CD8-positive, alpha-beta memory T cell (primary cell): ENCODE results near the gene RHBDF2. TPM values are rescaled to one million over a fixed set of nuclear protein-coding genes. Genes with fewer than 3 reads are reported as not detected.

ENCODE experiments used
- CTCF ChIA-PET: fragments of 350-600 bp; sonication (Branson Sonifier 250); formaldehyde crosslinking; loops from one replicate; lab custom pipeline; 2021; ENCODE audit warnings: antibody characterized with exemption; lab: Charles Lee
- POLR2A ChIA-PET: fragments of 350-600 bp; sonication (Branson Sonifier 250); formaldehyde crosslinking; loops from one replicate; lab custom pipeline; 2021; ENCODE audit warnings: antibody characterized with exemption; lab: Charles Lee
- DNase-seq, 5 donors: peaks; one replicate each; pipeline versions ENCODE4 v3.0.0 to v3.0.0-alpha.2; 2020 to 2022; ENCODE audit warnings: mixed read lengths in 1 of 5
- H3K27ac ChIP-seq: one replicate; pipeline ENCODE4 v1.7.0; 2013; ENCODE audit warnings: low read depth, mild to moderate bottlenecking, low read length, moderate library complexity
- H3K27me3 ChIP-seq: 2 replicates; pipeline ENCODE4 v1.7.0; 2013; ENCODE audit warnings: low read length, mild to moderate bottlenecking; ENCODE audit not compliant: insufficient read depth, poor library complexity, severe bottlenecking
- H3K36me3 ChIP-seq: 2 replicates; pipeline ENCODE4 v1.7.0; 2013; ENCODE audit warnings: mild to moderate bottlenecking, low read length, moderate library complexity; ENCODE audit not compliant: insufficient read depth
- H3K4me1 ChIP-seq: 2 replicates; pipeline ENCODE4 v1.7.0; 2013; ENCODE audit warnings: mild to moderate bottlenecking, low read length, moderate library complexity; ENCODE audit not compliant: insufficient read depth
- H3K4me3 ChIP-seq: 2 replicates; pipeline ENCODE4 v1.7.0; 2013; ENCODE audit warnings: mild to moderate bottlenecking, low read length
- H3K9me3 ChIP-seq: 2 replicates; pipeline ENCODE4 v1.7.0; 2013; ENCODE audit warnings: mild to moderate bottlenecking, low read length
- H3K27ac Mint-ChIP-seq, 8 donors: one replicate each; pipeline ENCODE4 v1.8.0; 2020 to 2021; ENCODE audit warnings: mixed read lengths in 8 of 8, mild to moderate bottlenecking in 6 of 8, inconsistent platforms in 3 of 8, moderate library complexity in 3 of 8
- H3K27me3 Mint-ChIP-seq, 2 donors: one replicate each; pipeline ENCODE4 v1.8.0; 2020 to 2021; ENCODE audit warnings: mixed read lengths in 2 of 2, mild to moderate bottlenecking in 1 of 2, moderate library complexity in 1 of 2
- H3K36me3 Mint-ChIP-seq, 3 donors: one replicate each; pipeline ENCODE4 v1.8.0; 2020 to 2021; ENCODE audit warnings: mixed read lengths in 3 of 3, inconsistent platforms in 1 of 3, mild to moderate bottlenecking in 1 of 3
- H3K4me1 Mint-ChIP-seq, 3 donors: one replicate each; pipeline ENCODE4 v1.8.0; 2020 to 2021; ENCODE audit warnings: mixed read lengths in 3 of 3, inconsistent platforms in 1 of 3, mild to moderate bottlenecking in 1 of 3
- H3K4me3 Mint-ChIP-seq, 7 donors: one replicate each; pipeline ENCODE4 v1.8.0; 2020 to 2021; ENCODE audit warnings: mixed read lengths in 7 of 7, mild to moderate bottlenecking in 6 of 7, moderate library complexity in 4 of 7, inconsistent platforms in 2 of 7
- H3K9me3 Mint-ChIP-seq, 5 donors: one replicate each; pipeline ENCODE4 v1.8.0; 2020 to 2022; ENCODE audit warnings: mixed read lengths in 5 of 5, mild to moderate bottlenecking in 3 of 5, moderate library complexity in 2 of 5, inconsistent platforms in 1 of 5
- polyA plus RNA-seq: library from polyadenylated mRNA; unstranded; fragments of 300-500 nt; fragmentation: Illumina TruSeq; gene quantifications from one replicate; pipeline ENCODE4 v1.2.3, GENCODE V29; 2021
- total RNA-seq, 2 experiments: library from RNA; stranded (reverse); gene quantifications; one replicate each; pipeline ENCODE4 v1.2.3, GENCODE V29; 2021

The RHBDF2 gene
- total and polyA plus RNA-seq, 3 experiments from 2014 or later = 38.2 to 42.5 (median 38.4) TPM

DNA sequence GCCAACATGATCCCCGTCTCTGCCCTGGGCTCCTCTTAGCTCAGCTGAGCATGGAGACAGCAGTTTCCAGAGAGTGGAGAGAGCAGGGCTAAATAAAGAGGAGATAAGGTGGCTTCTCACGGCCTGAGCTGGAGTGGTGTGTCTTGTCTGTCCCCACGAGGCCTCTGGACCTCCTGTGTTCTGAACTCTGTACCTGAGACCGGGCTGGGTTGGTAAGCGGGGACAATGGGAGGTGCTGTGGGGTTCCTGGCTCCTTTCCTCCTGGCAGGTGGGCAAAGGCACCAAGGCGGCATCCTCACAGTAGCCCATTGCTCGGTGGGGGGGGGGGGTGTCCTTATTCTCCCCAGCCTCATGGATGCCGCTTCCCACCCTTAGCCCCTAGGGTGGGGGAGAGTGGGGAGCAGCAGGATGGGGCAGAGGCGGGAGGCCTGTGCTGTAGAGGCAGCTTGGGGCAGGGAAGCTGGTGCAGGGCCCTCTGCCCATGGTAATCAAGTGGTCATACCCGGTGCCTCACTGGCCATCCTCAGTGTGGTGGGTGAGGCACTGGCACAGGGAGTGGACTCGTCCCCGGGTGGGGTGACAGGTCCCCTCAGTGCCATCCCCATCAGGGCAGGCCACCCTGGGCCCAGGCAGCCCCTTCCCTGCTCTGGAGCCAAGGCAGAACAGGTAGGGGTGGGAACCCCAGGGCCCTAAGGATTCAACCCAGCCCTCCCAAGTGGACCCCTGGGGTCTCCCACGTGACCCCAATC lies 31.1 kb downstream of the RHBDF2 start:
- Histone ChIP-seq H3K4me3 (no peak overlapping the region), H3K27ac (no peak overlapping the region), H3K36me3 (peaks cover 7% of the 10 kb centered on the region), H3K4me1 (no peaks in the 10 kb centered on the region), H3K9me3 (no peaks in the 10 kb centered on the region), H3K27me3 (no peaks in the 10 kb centered on the region)
- no peak for DNase-seq
- no peaks in the 10 kb centered on the region for H3K27me3 Mint-ChIP-seq
- peaks cover 0 to 5% (median 3%) of the 10 kb centered on the region in 3 donors for H3K4me1 Mint-ChIP-seq
- H3K9me3 Mint-ChIP-seq = no peaks in the 10 kb centered on the region
- POLR2A ChIA-PET = no interaction called here
- CTCF ChIA-PET = interaction anchor here (0.8 to 4.6 kb wide), 2 partner anchors 36 to 53 kb away, joined by 3 to 74 read pairs; no protein-coding TSS in a partner anchor
- H3K4me3 Mint-ChIP-seq = peak overlapping the region in 1 of 7 donors; percentile 18
- H3K36me3 Mint-ChIP-seq = peaks cover 0 to 48% (median 0%) of the 10 kb centered on the region in 3 donors
- H3K27ac Mint-ChIP-seq = peak overlapping the region in 2 of 8 donors; percentile 10 to 29

DNA sequence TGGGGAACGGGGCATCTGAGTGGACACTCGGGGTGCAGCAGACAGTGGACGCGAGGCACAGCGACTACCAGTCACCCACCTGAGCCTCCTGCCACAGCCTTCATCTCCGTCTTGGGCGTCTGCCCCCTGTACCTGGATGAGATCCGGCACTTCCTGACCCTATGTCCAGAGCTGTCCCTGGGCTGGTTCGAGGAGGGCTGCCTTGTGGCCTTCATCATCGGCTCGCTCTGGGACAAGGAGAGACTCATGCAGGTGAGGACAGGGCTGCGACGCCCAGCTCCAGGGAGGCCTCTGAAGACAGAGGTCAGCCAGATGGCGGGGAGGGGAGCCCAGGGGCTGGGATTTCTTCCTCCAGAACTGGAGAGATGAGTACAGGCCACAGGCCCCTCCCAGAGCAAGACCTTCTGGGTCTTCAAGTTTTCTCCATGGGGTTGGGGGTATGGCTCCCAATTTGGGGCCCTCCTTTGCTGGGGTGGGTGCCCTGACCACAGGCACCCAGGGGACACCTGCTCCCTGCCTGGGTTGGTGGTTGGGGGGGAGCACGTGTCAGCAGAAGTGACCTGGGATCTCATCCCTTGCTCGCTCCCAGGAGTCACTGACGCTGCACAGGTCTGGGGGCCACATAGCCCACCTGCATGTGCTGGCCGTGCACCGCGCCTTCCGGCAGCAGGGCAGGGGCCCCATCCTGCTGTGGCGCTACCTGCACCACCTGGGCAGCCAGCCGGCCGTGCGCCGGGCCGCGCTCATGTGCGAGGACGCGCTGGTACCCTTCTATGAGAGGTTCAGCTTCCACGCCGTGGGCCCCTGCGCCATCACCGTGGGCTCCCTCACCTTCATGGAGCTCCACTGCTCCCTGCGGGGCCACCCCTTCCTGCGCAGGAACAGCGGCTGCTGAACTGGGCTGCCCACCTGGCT lies 31.9 kb downstream of the RHBDF2 start:
- H3K4me3 ChIP-seq = no peak overlapping the region
- peak overlapping the region in 2 of 8 donors; percentile 10 to 29 for H3K27ac Mint-ChIP-seq
- DNase-seq = no peak
- H3K9me3 ChIP-seq = no peaks in the 10 kb centered on the region
- peaks cover 0 to 40% (median 0%) of the 10 kb centered on the region in 3 donors for H3K36me3 Mint-ChIP-seq
- no peak overlapping the region for H3K4me3 Mint-ChIP-seq
- no peaks in the 10 kb centered on the region for H3K27me3 Mint-ChIP-seq
- H3K36me3 ChIP-seq = no peaks in the 10 kb centered on the region
- POLR2A ChIA-PET = no interaction called here
- H3K27ac ChIP-seq = no peak overlapping the region
- CTCF ChIA-PET = interaction anchor here (0.8 to 4.6 kb wide), 2 partner anchors 37 to 54 kb away, joined by 3 to 74 read pairs; no protein-coding TSS in a partner anchor
- no peaks in the 10 kb centered on the region for H3K27me3 ChIP-seq
- H3K4me1 ChIP-seq = no peaks in the 10 kb centered on the region
- no peaks in the 10 kb centered on the region for H3K9me3 Mint-ChIP-seq
- H3K4me1 Mint-ChIP-seq = peaks cover 0 to 5% (median 3%) of the 10 kb centered on the region in 3 donors

DNA sequence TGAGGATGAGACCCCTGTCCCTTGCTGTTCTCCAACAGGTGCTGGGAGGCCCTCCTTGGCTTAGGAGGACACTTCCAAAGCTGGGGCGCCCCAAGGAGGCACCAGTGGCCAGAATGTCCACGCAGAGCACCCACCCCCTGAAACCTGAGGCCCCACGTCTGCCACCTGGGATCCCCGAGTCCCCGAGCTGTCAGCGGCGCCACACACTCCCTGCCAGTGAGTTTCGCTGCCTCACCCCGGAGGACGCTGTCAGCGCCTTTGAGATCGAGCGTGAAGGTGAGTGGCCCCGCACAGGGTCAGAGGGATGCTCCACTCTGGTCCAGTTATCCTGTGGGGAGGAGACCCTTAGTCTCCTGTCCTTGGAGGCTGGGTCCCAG lies 32.6 kb downstream of the RHBDF2 start:
- DNase-seq = no peak
- H3K27ac ChIP-seq = no peak overlapping the region
- no peaks in the 10 kb centered on the region for H3K27me3 ChIP-seq
- Mint-ChIP-seq H3K4me3 (no peak overlapping the region), H3K36me3 (peaks cover 0 to 33% (median 0%) of the 10 kb centered on the region in 3 donors), H3K27me3 (no peaks in the 10 kb centered on the region), H3K4me1 (peaks cover 0 to 5% (median 3%) of the 10 kb centered on the region in 3 donors), H3K9me3 (no peaks in the 10 kb centered on the region), H3K27ac (peak overlapping the region in 1 of 8 donors; percentile 32)
- H3K4me3 ChIP-seq = no peak overlapping the region
- ChIA-PET POLR2A (interaction anchor here (0.7 to 1.6 kb wide), 2 partner anchors 38 to 454 kb away, joined by 6 to 7 read pairs; no protein-coding TSS in a partner anchor), CTCF (interaction anchor here (1.0 to 4.6 kb wide), 4 partner anchors 10 to 55 kb away, joined by 3 to 74 read pairs (median 12); partner anchors contain the start of gene UBE2O)
- no peaks in the 10 kb centered on the region for H3K9me3 ChIP-seq
- no peaks in the 10 kb centered on the region for H3K4me1 ChIP-seq
- no peaks in the 10 kb centered on the region for H3K36me3 ChIP-seq

DNA sequence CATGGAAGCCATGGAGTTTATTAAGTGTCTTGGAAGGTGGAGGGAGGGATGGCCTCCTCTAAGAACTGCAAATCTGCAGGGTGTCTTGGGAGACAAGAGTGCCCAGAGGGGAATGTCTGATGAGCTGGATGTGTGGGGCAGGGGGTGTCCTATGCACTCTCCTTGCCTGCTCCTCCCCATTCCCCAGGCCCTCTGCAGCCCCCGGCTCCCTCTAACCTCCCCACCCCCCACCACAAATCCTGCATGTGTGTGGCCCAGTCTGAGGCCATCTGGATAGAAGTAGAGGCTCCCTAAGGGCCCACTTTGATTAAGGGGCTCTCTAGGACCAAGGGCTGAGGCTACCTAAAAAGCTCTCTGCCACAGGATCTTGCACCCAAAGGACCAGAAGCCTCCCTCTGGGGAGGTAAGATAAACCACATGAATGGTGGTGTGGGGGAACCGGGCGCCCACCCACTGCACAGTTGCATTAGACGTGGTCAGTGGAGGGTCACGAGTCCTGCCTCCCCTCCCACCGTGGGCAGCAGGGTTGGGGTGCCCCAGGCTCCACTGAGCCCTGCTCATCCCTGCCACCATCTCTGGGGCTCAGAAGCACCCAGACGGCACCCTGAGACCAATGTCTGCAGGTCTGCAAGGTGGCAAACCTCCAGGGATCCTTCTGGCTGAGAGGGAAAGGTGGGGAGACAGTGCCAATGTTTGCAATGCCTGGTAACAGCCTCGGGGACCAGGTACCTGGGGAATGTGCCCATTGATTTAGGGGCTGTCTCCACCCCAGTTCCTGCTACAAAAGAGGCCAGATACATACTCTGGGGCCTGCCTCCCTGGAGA lies 33.2 kb downstream of the RHBDF2 start:
- Histone ChIP-seq H3K9me3 (no peaks in the 10 kb centered on the region), H3K27me3 (no peaks in the 10 kb centered on the region), H3K36me3 (no peaks in the 10 kb centered on the region), H3K4me1 (no peaks in the 10 kb centered on the region), H3K27ac (no peak overlapping the region), H3K4me3 (no peak overlapping the region)
- peaks cover 0 to 5% (median 3%) of the 10 kb centered on the region in 3 donors for H3K4me1 Mint-ChIP-seq
- no peak overlapping the region for H3K4me3 Mint-ChIP-seq
- POLR2A ChIA-PET = interaction anchor here (0.7 to 1.6 kb wide), 2 partner anchors 39 to 454 kb away, joined by 6 to 7 read pairs; no protein-coding TSS in a partner anchor
- H3K9me3 Mint-ChIP-seq = no peaks in the 10 kb centered on the region
- peak overlapping the region in 2 of 8 donors; percentile 23 to 32 for H3K27ac Mint-ChIP-seq
- DNase-seq = no peak
- H3K36me3 Mint-ChIP-seq = peaks cover 0 to 27% (median 0%) of the 10 kb centered on the region in 3 donors
- H3K27me3 Mint-ChIP-seq = no peaks in the 10 kb centered on the region
- CTCF ChIA-PET = interaction anchor here (1.0 to 4.6 kb wide), 13 partner anchors 9 to 79 kb away, joined by 3 to 74 read pairs (median 7); partner anchors contain the start of genes RHBDF2 and UBE2O

DNA sequence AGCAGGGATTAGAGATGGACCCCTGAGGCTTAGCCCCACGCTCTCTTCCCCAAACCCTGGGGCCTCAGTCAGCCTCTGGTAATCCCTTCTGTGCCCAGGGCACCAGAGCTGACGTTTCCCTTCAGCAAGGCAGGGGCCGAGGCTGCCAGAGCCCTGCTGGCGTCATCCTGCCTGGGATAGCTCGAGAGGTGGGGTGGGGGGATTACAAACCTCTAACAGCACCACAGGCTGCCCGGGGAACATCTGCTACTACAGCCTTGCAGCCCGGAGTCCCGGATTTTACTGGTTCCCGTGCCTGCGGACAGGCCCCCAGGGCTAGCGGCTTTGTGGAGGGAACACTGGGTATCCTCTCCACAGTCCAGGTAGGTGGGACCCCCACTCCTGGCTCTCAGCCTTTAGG lies 33.9 kb downstream of the RHBDF2 start, which contains the start of gene AANAT:
TSS of gene AANAT (plus strand) at position 238 of the 400 bp plus-strand sequence. CDS start 1,144 bp downstream, outside the sequence.
- Mint-ChIP-seq H3K36me3 (peaks cover 0 to 20% (median 0%) of the 10 kb centered on the region in 3 donors), H3K4me3 (no peak within 1 kb of the TSS), H3K27me3 (no peaks in the 10 kb centered on the region), H3K9me3 (no peaks in the 10 kb centered on the region), H3K27ac (peak within 1 kb of the TSS in 3 of 8 donors; percentile 23 to 36 (median 32)), H3K4me1 (peaks cover 0 to 5% (median 3%) of the 10 kb centered on the region in 3 donors)
- Histone ChIP-seq H3K27me3 (no peaks in the 10 kb centered on the region), H3K9me3 (no peaks in the 10 kb centered on the region), H3K4me1 (no peaks in the 10 kb centered on the region), H3K4me3 (no peak within 1 kb of the TSS), H3K36me3 (no peaks in the 10 kb centered on the region), H3K27ac (no peak within 1 kb of the TSS)
- POLR2A ChIA-PET = interaction anchor here (0.8 to 1.6 kb wide), 3 partner anchors 14 to 39 kb away, joined by 3 to 7 read pairs (median 3); partner anchors contain the start of gene UBE2O
- CTCF ChIA-PET = interaction anchor here (0.7 to 4.6 kb wide), 16 partner anchors 9 to 211 kb away, joined by 3 to 74 read pairs (median 6); partner anchors contain the start of genes RHBDF2, ST6GALNAC2 and UBE2O
- no peak for DNase-seq

DNA sequence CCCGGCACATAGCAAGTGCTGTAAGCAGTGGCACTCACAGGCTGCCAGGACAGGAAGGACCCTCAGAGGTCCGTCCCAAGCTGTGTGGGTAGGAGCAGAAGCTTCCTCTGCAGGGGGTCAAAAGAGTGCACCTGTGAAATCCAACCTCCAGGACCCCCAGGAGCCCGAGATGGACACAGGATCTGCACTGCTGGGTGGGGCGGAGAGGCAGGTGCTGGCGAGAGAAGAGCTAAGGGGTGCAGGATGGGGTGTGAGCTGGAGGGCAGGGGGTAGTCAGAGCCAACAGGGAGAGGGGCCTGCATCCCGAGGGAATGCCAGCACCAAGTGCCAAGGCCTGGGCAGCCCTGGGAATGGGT lies 34.5 kb downstream of the RHBDF2 start:
- Histone ChIP-seq H3K36me3 (no peaks in the 10 kb centered on the region), H3K27me3 (no peaks in the 10 kb centered on the region), H3K4me3 (no peak overlapping the region), H3K4me1 (no peaks in the 10 kb centered on the region), H3K27ac (no peak overlapping the region), H3K9me3 (no peaks in the 10 kb centered on the region)
- no peaks in the 10 kb centered on the region for H3K27me3 Mint-ChIP-seq
- no peak overlapping the region for H3K27ac Mint-ChIP-seq
- peaks cover 0 to 14% (median 0%) of the 10 kb centered on the region in 3 donors for H3K36me3 Mint-ChIP-seq
- ChIA-PET CTCF (interaction anchor here (0.7 to 4.6 kb wide), 20 partner anchors 8 to 215 kb away, joined by 3 to 74 read pairs (median 4); partner anchors contain the start of genes RHBDF2 and ST6GALNAC2), POLR2A (interaction anchor here (0.8 to 1.6 kb wide), 3 partner anchors 13 to 40 kb away, joined by 3 to 7 read pairs (median 3); partner anchors contain the start of gene UBE2O)
- no peak overlapping the region for H3K4me3 Mint-ChIP-seq
- DNase-seq = no peak
- peaks cover 0 to 5% (median 3%) of the 10 kb centered on the region in 3 donors for H3K4me1 Mint-ChIP-seq
- no peaks in the 10 kb centered on the region for H3K9me3 Mint-ChIP-seq
